Activated gamma-delta T cell (primary cell): ENCODE results near the gene SLX9.

ENCODE experiments used
- DNase-seq: peaks from one replicate; lab custom pipeline; 2025; lab: John Stamatoyannopoulos, UW
- total RNA-seq, 2 donors: gene quantifications; one replicate each; lab custom pipeline; 2026; lab: John Stamatoyannopoulos, UW

The SLX9 gene
- 7.8 to 10.3 reads per million in 2 donors for total RNA-seq

DNA sequence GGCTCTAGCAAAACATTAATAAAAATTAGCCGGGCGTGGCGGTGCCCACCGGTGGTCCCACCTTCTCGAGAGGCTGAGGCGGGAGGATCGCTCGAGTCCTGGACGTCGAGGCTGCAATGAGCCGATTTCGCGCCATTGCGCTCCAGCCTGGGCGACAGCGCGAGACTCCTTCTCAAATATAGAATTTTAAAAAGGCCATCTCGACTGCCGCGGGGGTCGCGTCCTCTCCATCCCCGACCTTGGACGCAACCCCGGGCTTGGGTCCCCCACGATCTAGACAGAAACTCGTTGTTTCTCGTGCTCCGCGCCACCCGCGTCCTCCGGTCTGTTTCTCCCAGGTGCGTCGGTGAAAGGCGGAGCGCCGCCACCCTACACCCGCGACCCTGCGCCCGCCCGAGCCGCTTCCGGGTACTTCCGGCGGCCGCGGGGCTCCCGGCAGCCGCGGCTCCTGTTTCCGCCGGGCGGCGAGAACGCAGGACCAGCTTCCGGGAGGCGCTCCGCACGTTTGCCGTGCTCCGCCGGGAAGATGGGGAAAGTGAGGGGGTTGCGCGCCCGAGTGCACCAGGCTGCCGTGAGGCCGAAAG, at the start of gene SLX9:
TSS of gene SLX9 (plus strand) at position 498 of the 584 bp plus-strand sequence. CDS start at position 527, 29 bp downstream.
- DNase-seq: peak; percentile 58

DNA sequence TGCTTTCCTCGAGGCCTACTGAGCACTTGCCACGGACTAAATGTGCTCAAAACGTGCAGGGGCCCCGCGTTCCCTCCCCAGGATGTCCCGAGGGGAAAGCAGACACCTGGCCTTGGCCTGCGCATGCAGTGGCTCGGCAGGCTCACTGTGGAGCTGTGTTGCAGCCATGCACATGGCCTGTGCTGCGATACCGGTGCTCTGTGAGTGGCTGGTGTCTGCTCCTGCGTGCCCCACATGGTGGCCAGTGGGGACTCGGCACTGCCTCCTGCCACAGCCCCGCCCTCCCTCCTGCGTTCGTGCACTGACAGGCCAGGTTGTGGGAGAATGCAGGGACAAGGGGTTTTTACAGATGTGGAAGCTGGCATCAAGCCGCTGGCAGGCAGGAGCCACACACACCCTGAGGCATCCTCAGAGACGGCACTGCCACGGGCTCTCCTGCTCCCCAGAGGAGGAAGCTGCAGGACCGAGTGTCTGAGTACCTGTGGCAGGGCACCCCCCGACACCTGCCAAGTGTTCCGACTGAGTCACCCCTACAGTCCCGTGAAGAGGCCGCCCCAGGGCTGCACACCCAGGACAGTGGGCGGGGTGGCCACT, 49.4 kb upstream of the SLX9 start:
- DNase-seq: no peak

DNA sequence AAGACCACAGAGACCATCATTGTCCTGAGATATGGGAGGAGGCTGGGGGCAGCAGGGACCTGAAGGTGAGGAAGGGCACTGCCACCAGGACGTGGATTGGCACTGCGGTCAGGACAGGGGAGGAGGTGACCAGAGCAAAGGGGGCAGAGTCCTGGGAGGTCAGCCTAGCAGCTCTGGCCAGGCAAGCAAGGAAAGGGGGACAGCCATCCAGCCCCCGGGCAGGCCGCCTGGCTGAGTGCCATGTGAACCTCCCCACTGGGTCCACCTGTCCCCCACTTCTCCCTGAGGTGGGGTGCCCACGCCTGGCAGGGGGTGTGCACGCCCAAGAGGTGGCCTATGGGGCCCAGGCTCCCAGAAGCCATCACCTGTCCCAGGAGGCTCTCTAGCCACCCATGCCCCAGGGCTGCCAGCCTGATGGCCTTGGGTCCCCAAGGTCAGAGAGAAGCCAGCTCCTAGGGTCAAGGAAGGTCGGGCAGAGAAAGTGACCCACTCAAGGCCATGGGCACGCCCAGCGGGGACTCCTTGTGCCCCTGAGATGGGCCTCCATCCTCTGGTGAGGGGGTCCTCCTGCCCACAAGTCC, 48.8 kb upstream of the SLX9 start:
- DNase-seq: no peak

GRCh38 chr21:44891631-44892031, 48.2 kb upstream of the SLX9 start:
- DNase-seq: no peak

DNA sequence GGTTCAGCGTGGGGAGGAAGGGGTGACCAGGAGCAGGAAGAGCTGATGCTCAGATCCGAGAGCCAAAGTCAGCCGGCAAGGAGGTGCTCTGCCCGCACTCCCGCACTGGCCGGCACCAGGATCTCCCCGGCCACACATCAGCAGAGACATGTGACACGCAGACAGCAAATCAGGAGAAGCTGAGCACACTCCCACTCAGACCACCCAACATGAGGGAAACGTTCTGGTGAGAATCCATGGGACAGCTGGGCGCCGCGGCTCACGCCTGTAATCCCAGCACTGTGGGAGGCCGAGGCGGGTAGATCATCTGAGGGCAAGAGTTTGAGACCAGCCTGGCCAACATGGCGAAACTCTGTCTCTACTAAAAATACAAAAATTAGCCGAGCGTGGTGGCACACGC, 47.7 kb upstream of the SLX9 start:
- DNase-seq: no peak

GRCh38 chr21:44892536-44893277, 47.1 kb upstream of the SLX9 start:
- peak; percentile 49 for DNase-seq

DNA sequence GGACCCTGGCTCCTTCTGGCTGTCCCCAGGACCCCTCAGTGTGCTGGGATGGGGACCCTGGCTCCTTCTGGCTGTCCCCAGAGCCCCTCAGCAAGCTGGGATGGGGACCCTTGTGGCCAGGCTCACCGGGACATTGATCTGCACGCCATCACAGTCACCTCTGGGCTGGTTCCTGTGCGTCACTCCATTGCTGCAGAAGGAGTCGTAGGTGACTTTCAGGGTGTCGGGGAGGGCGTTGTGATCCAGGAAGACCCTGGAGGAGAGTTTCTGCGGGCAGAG, 46.6 kb upstream of the SLX9 start:
- no peak for DNase-seq

GRCh38 chr21:44893948-44894656, 45.7 kb upstream of the SLX9 start:
- DNase-seq: no peak

GRCh38 chr21:44894687-44895302, 45.0 kb upstream of the SLX9 start:
- no peak for DNase-seq

DNA sequence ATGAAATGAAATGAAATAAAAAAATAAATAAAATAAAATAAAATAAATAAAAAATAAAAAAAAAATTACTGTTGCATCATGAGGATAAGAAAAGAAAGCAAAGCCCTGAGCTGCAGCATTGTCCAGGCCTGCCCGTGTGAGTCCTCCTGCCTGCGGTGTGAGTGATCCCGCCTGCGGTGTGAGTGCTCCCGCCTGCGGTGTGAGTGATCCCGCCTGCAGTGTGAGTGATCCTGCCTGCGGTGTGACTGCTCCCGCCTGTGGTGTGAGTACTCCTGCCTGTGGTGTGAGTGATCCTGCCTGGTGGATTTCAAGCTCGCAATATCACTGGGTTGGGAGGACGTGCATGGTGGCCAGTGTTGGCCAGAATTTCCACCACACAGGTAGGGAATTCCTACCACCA, 44.0 kb upstream of the SLX9 start:
- no peak for DNase-seq

DNA sequence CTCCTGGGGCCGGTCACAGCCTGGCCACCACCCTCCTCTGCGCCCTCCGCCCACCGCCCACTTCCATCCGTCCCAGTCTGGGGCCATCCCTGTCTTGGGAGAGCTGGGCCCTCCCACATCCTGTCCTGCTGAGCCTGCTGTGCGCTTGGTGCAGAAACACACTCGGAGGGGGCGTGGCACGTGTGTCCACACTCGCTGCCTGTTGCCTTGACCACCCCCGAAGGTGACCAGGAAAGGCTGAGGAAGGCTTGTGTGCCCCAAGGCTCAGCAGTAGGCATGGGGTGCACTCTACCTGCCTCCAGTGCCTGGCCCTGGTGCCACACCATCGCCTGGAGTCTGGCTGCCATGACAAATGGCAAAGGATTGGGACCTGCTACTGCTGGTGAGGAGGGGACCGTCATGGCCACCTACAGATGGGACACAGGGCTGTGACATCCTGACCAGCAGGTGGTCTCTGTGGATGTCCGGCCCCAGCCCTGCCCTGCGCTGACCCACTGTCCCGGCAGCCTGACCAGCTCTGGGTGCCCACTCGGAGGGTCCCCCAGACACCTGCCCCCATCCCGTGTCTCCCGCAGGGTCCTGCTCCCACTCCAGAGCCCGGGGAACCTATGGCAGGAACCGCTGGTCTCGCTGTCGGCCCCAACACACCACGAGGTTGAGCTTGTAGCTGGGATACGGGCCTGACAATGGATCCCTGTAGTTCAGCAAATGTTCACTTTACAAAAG, 43.1 kb upstream of the SLX9 start:
- DNase-seq: no peak

DNA sequence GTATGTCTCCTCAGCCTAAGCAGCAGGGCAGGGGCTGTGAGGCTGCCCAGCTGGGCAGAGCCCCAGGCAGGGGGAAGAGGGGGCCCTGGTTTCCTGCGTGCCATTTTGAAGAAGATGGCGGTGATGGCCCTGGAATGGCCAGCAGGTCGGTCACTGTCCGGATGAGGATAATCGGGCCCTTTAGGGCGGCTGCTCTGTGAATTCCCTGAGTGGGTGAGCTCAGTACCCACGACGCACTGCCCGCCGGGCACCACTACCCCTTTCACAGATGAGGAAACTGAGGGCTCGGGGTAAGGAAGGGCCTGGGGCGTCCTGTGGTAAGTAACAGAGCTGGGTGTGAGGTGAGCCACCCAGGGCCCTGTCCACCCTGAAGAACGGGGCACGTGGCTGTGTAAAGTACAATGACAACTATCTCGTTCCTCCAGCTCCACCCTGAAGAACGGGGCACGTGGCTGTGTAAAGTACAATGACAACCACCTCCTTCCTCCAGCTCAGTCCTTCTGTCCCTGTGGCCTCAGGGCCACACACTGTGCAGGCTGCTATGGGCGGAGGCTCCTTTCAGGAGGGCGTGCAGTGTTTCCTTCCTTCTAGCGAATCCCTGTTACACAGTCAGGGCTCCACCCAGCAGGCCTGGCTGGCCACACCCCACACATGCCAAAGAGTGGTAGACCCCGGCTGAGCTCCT, 42.4 kb upstream of the SLX9 start:
- no peak for DNase-seq

DNA sequence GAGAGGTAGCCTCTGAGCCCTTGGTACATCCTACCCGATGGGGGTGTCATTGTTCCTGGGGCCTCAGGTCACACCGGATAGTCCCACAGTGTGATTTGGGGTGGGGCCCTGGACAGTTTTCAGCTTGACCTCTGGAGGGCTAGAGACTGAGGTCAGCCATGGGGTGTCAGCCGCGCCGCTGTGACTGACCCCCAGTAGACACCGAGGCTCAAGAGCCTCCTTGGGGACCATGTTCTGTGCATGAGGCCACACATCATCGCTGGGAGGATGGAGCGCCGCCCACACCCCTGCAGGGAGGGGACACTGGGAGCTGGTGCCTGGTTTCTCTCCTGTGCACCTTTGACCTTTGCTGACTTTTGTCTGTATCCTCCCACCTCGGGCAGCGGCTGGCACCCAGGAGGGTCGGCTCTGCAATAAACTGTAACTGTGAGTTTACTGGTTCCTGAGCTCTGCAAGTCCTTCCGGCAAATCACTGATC, 41.8 kb upstream of the SLX9 start:
- no peak for DNase-seq

DNA sequence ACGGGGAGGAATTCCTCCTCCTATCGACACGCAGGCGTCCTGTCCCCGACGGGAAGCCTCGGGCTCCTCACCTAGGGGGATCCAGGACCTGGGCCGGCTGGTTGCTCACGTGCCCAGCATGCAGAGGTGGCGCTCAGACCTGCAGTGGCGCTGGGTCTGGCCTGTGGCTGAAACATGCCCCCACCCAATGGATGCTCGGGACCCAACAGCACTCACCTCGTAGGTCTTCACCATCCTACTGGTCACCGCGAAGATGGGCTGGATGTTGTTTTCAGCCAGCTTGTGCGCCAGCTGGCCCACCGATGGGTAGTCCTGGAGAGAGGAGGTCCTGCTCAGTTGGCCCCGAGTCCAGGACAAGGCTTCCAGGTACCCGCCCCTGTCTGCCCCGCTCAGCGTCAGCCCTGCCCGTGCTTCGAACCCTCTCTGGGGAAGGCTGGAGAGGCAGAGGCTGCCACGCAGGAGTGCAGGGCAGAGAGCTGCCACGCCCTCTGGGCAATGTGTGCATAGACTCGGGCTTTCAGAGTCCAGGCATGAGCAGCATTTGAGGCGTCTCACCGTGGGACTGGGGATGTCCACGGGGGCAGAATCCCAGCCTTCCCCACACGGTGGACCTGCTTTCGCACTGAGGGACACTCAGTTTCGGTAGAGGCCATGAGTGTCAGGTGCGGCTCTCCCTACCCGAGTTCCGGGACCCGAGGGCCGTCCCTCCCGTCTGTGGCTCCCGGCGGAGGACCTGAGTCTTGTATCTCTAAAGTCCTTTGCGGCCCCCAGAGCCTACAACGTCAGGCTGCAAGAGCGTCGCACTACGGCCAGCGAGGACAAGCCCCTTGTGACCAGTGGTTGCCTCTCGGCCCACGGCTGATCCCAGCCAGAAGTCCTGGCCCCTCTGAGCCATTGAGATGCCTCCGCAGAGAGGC, 40.7 kb upstream of the SLX9 start:
- no peak for DNase-seq

DNA sequence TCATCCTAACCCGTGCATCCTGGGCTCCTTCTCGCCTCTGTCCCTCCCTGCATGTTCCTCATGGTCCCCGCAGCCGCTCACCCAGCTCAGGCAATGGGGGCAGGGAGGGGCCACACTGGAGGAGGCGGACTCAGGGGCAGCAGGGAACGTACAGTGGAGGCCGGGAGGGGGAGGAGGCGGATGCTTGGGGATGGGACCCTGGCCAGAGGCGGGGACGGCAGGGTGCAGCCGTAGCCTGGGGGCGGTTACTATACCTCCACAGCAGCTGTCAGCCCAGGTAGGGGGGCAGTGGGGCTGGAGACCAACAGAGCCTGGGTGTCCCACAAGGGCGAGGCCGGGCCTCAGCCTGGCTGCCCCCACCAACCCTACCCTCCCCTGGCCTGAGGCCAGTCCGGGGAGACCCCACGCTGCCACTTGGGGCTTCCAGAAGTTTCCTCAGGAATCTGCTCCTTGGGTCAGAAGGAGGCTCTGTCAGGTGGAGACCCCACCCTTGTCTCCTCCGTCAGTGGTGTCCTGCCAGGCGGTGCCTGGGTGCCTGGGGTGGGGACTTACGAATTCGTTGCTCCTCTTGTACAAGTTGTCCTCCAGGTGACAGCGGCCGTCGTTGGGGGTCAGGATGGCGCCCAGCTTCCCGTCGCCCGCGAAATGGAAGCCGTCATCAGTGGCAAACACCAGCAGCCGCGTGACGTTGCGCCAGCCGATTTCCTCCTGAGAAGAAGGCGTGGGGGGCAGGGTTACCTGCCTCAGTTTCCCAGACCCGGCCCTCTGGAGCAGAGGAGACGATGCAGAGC, 39.9 kb upstream of the SLX9 start:
- no peak for DNase-seq

GRCh38 chr21:44900559-44901251, 39.1 kb upstream of the SLX9 start:
- no peak for DNase-seq

GRCh38 chr21:44901391-44902074, 38.3 kb upstream of the SLX9 start:
- no peak for DNase-seq
